ENCODE data around the gene ADARB2.

- TF ChIP-seq, protein P1, sequence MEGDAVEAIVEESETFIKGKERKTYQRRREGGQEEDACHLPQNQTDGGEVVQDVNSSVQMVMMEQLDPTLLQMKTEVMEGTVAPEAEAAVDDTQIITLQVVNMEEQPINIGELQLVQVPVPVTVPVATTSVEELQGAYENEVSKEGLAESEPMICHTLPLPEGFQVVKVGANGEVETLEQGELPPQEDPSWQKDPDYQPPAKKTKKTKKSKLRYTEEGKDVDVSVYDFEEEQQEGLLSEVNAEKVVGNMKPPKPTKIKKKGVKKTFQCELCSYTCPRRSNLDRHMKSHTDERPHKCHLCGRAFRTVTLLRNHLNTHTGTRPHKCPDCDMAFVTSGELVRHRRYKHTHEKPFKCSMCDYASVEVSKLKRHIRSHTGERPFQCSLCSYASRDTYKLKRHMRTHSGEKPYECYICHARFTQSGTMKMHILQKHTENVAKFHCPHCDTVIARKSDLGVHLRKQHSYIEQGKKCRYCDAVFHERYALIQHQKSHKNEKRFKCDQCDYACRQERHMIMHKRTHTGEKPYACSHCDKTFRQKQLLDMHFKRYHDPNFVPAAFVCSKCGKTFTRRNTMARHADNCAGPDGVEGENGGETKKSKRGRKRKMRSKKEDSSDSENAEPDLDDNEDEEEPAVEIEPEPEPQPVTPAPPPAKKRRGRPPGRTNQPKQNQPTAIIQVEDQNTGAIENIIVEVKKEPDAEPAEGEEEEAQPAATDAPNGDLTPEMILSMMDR (IDR thresholded peaks at IDR 0.05) = no peak
- TF ChIP-seq POLR2A (IDR thresholded peaks at IDR 0.05) = no peak
These were observed 141.6 kb downstream of the ADARB2 start for GRCh38 chr10:1595726-1596125.
